ENCODE data around the gene TOX3. TPM values are rescaled to one million over a fixed set of nuclear protein-coding genes. Genes with fewer than 3 reads are reported as not detected.

The TOX3 gene
- total and polyA plus RNA-seq, 10 of the 15 experiments (the other 5 are each of a cell fraction or from before 2014, with no cell fraction given) = not detected

GRCh38 chr16:52497067-52497816, 49.7 kb downstream of the TOX3 start:
- ATAC-seq (no peak), FAIRE-seq (no peak), DNase-seq (ENCODE audit: low read depth, low spot score) (no peak)
- Histone ChIP-seq H3K4me2 (ENCODE audit: control insufficient read depth, insufficient read depth) (no peak overlapping the region), H3K27ac (ENCODE audit: control insufficient read depth, insufficient read depth) (no peak overlapping the region), H3K36me3 (ENCODE audit: control insufficient read depth in 2 of 2, insufficient read depth in 2 of 2, low read length in 1 of 2) (no peaks in the 10 kb centered on the region), H3K79me2 (ENCODE audit: control insufficient read depth, insufficient read depth, low read length) (no peaks in the 10 kb centered on the region), H3K4me1 (ENCODE audit: control insufficient read depth, insufficient read depth, low read length) (no peaks in the 10 kb centered on the region), H3K27me3 (replicated peaks in 1 of 2; ENCODE audit: control insufficient read depth in 2 of 2, insufficient read depth in 2 of 2, low read length in 1 of 2) (no peaks in the 10 kb centered on the region), H3K4me3 (no peak overlapping the region), H4K20me1 (ENCODE audit: control insufficient read depth, insufficient read depth) (no peaks in the 10 kb centered on the region), H3K9me3 (replicated peaks; ENCODE audit: control insufficient read depth, insufficient read depth, low read length) (no peaks in the 10 kb centered on the region), H2AFZ (ENCODE audit: control insufficient read depth, low read depth, low read length) (no peak overlapping the region), H3K9ac (ENCODE audit: control insufficient read depth, insufficient read depth, low read length) (no peak overlapping the region)
- RAD21 ChIA-PET (ENCODE audit: unreplicated experiment) = interaction anchor here (0.5 kb wide), 1 partner anchor 56 kb away, joined by 3 read pairs; no protein-coding TSS in a partner anchor
- POLR2A ChIA-PET = no interaction called here
- in situ Hi-C loops (cut with MboI) = no loop called here
- TF ChIP-seq GATAD2B (conservative IDR thresholded peaks at IDR 0.05; ENCODE audit: low read depth) = no peak
- TF ChIP-seq, protein P1, sequence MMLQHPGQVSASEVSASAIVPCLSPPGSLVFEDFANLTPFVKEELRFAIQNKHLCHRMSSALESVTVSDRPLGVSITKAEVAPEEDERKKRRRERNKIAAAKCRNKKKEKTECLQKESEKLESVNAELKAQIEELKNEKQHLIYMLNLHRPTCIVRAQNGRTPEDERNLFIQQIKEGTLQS (IDR thresholded peaks at IDR 0.05; ENCODE audit: borderline replicate concordance, extremely low read depth, low read depth, low read length) = no peak
- no peak for TF ChIP-seq RB1 (IDR thresholded peaks at IDR 0.05; ENCODE audit: borderline replicate concordance)
- intact Hi-C loops (cut with micrococcal nuclease; ENCODE audit: unreplicated experiment) = no loop called here
- 37% methylated on average over 1 of the region's 1 CpG for WGBS (ENCODE audit: insufficient coverage, insufficient replicate concordance, low lambda C conversion rate, missing lambda C conversion rate)
- CTCF ChIA-PET = interaction anchor here (0.7 kb wide), 1 partner anchor 306 kb away, joined by 3 read pairs; no protein-coding TSS in a partner anchor
- no TSS peak for BruUV-seq (replicated peaks)
- SMC1A ChIA-PET (ENCODE audit: uncharacterized antibody, unreplicated experiment) = interaction anchor here (0.8 to 0.9 kb wide), 2 partner anchors 10 to 18 kb away, joined by 4 to 5 read pairs; no protein-coding TSS in a partner anchor

DNA sequence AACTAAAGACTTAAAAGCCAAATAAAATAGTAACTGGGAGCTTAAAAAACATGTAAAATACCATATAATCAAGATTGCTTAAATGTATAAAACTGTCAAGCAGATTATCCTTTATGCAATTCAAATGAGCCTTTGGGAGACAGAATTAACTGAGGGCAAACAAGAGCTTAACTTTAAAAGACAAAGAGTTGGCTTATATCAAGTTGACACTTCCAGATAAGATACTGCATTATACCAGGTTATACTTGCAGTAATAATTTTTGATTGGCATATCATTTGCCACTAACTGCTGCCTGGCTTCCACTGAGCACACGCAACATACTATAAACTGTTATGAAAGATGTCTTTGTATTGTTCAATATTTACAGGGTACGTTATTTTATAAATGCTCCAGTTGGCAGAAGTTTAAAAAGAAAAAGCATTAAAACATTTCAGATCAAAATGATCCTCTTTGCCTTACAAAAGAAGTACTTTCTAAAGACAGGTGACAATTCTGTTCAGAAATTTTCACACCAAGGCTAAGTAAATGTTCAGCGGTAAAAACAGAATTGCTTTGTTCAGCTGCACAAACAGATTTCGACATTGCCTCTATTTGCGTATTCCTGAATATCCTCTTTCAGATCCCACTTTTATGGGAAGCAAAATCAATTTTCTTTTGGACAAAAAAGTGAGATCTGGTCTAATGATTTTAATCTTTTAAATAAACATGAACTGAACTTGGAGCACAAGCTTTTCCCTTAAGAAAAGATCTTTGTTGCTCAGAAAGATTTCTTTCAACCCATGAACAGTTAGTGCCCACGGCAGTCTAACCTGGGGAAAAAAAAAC, 50.7 kb downstream of the TOX3 start:
- FAIRE-seq (no peak), ATAC-seq (no peak), DNase-seq (ENCODE audit: low read depth, low spot score) (no peak)
- no peak overlapping the region for H3K4me3 ChIP-seq
- H2AFZ ChIP-seq (ENCODE audit: control insufficient read depth, low read depth, low read length) = no peak overlapping the region
- no peaks in the 10 kb centered on the region for H3K36me3 ChIP-seq (ENCODE audit: control insufficient read depth in 2 of 2, insufficient read depth in 2 of 2, low read length in 1 of 2)
- TF ChIP-seq ZNF274 (IDR thresholded peaks at IDR 0.05; ENCODE audit: insufficient read depth, insufficient read length) (no peak), DPF2 (IDR thresholded peaks at IDR 0.05) (no peak)
- TF ChIP-seq, protein P2, sequence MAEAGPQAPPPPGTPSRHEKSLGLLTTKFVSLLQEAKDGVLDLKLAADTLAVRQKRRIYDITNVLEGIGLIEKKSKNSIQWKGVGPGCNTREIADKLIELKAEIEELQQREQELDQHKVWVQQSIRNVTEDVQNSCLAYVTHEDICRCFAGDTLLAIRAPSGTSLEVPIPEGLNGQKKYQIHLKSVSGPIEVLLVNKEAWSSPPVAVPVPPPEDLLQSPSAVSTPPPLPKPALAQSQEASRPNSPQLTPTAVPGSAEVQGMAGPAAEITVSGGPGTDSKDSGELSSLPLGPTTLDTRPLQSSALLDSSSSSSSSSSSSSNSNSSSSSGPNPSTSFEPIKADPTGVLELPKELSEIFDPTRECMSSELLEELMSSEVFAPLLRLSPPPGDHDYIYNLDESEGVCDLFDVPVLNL (IDR thresholded peaks at IDR 0.05; ENCODE audit: low read depth, low read length) = no peak
- TF ChIP-seq, protein P3, sequence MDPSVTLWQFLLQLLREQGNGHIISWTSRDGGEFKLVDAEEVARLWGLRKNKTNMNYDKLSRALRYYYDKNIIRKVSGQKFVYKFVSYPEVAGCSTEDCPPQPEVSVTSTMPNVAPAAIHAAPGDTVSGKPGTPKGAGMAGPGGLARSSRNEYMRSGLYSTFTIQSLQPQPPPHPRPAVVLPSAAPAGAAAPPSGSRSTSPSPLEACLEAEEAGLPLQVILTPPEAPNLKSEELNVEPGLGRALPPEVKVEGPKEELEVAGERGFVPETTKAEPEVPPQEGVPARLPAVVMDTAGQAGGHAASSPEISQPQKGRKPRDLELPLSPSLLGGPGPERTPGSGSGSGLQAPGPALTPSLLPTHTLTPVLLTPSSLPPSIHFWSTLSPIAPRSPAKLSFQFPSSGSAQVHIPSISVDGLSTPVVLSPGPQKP (IDR thresholded peaks at IDR 0.05; ENCODE audit: low read depth, low read length) = no peak
- TF ChIP-seq, protein P4, sequence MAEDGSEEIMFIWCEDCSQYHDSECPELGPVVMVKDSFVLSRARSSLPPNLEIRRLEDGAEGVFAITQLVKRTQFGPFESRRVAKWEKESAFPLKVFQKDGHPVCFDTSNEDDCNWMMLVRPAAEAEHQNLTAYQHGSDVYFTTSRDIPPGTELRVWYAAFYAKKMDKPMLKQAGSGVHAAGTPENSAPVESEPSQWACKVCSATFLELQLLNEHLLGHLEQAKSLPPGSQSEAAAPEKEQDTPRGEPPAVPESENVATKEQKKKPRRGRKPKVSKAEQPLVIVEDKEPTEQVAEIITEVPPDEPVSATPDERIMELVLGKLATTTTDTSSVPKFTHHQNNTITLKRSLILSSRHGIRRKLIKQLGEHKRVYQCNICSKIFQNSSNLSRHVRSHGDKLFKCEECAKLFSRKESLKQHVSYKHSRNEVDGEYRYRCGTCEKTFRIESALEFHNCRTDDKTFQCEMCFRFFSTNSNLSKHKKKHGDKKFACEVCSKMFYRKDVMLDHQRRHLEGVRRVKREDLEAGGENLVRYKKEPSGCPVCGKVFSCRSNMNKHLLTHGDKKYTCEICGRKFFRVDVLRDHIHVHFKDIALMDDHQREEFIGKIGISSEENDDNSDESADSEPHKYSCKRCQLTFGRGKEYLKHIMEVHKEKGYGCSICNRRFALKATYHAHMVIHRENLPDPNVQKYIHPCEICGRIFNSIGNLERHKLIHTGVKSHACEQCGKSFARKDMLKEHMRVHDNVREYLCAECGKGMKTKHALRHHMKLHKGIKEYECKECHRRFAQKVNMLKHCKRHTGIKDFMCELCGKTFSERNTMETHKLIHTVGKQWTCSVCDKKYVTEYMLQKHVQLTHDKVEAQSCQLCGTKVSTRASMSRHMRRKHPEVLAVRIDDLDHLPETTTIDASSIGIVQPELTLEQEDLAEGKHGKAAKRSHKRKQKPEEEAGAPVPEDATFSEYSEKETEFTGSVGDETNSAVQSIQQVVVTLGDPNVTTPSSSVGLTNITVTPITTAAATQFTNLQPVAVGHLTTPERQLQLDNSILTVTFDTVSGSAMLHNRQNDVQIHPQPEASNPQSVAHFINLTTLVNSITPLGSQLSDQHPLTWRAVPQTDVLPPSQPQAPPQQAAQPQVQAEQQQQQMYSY (CRISPR knock-in tag; IDR thresholded peaks at IDR 0.05) = no peak
- intact Hi-C loops (cut with micrococcal nuclease; ENCODE audit: unreplicated experiment) = no loop called here
- ChIA-PET RAD21 (ENCODE audit: unreplicated experiment) (no interaction called here), SMC1A (ENCODE audit: uncharacterized antibody, unreplicated experiment) (no interaction called here), CTCF (no interaction called here), POLR2A (no interaction called here)
- in situ Hi-C loops (cut with MboI) = no loop called here
- BruUV-seq (replicated peaks) = no TSS peak
- H3K4me1 ChIP-seq (ENCODE audit: control insufficient read depth, insufficient read depth, low read length) = no peaks in the 10 kb centered on the region
- H3K79me2 ChIP-seq (ENCODE audit: control insufficient read depth, insufficient read depth, low read length) = no peaks in the 10 kb centered on the region
- H3K27me3 ChIP-seq (replicated peaks in 1 of 2; ENCODE audit: control insufficient read depth in 2 of 2, insufficient read depth in 2 of 2, low read length in 1 of 2) = no peaks in the 10 kb centered on the region
- no peak overlapping the region for H3K27ac ChIP-seq (ENCODE audit: control insufficient read depth, insufficient read depth)
- H3K4me2 ChIP-seq (ENCODE audit: control insufficient read depth, insufficient read depth) = no peak overlapping the region
- H3K9ac ChIP-seq (ENCODE audit: control insufficient read depth, insufficient read depth, low read length) = no peak overlapping the region
- no peaks in the 10 kb centered on the region for H4K20me1 ChIP-seq (ENCODE audit: control insufficient read depth, insufficient read depth)
- WGBS (ENCODE audit: insufficient coverage, insufficient replicate concordance, low lambda C conversion rate, missing lambda C conversion rate) = 30% methylated on average over 6 of the region's 6 CpGs
- no peaks in the 10 kb centered on the region for H3K9me3 ChIP-seq (replicated peaks; ENCODE audit: control insufficient read depth, insufficient read depth, low read length)
